Measurements from ENCODE around the gene DRGX.

The DRGX gene

DNA sequence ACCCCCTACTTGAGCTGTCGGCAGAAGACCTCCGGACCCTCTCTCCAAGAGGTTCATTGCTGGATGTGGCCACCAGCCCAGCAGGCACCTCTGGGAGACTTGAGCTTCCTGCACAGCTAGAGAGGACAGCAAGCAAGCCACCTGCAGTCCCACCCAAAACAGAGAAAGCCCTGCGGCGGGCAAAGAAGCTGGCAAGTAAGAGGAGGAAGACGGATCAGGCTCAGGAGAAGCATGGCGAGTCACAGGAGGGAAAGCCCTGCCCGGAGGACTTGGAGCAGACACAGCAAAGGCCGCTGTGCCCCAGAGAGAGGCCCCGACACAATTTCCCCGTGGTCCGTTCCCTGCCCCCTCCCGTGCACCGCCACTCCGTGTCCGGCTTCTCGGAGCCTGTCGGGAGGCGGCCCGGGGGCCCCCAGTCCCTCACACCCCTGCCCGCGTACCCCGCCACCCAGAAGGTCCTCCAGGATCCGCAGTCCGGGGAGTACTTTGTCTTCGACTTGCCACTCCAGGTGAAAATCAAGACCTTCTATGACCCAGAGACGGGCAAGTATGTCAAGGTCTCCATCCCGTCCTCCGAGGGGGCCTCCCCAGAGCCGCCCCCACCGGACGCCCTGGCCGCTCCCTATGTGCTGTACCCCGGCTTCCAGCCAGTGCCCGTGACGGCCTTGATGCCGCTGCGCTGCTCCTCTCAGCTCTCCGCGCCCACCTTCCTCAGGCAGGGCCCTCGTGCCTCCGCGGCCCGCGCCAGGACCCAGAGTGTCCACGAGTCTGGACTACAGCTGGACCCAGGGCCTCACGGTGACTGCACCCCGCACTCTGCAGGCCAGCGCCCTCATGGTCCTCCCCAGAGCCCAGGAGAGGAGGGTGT lies 69.7 kb downstream of the DRGX start:
- no peak overlapping the region for H3K4me2 ChIP-seq (ENCODE audit: low read length)
- no peak overlapping the region for H4K91ac ChIP-seq (ENCODE audit: low read depth, low read length)
- H3K9me3 ChIP-seq (ENCODE audit: insufficient read depth, low read depth, low read length) = peaks cover 1% of the 10 kb centered on the region
- no peak overlapping the region for H3K14ac ChIP-seq (ENCODE audit: low read length)
- H3K36me3 ChIP-seq (ENCODE audit: control insufficient read depth in 1 of 2, insufficient read depth in 2 of 2, low read length in 2 of 2) = no peaks in the 10 kb centered on the region
- H3K4me3 ChIP-seq (ENCODE audit: low read depth, low read length) = no peak overlapping the region
- H3K4ac ChIP-seq (ENCODE audit: low read depth, low read length) = no peak overlapping the region
- H3K23ac ChIP-seq (ENCODE audit: low read length) = no peak overlapping the region
- no peak overlapping the region for H2AK5ac ChIP-seq (ENCODE audit: low read length)
- no CpG with 5 or more reads among the region's 48 CpGs for WGBS (ENCODE audit: extremely low coverage, insufficient coverage, insufficient read length)
- no peak overlapping the region for H3K27ac ChIP-seq (ENCODE audit: low read depth, low read length)
- no peak for DNase-seq
- no peaks in the 10 kb centered on the region for H3K79me2 ChIP-seq (ENCODE audit: control insufficient read depth, insufficient read depth, low read length, poor library complexity)
- no peak overlapping the region for H4K8ac ChIP-seq (ENCODE audit: low read depth, low read length)
- no peaks in the 10 kb centered on the region for H3K79me1 ChIP-seq (ENCODE audit: low read length)
- H3K18ac ChIP-seq (ENCODE audit: low read length) = no peak overlapping the region
- H2BK12ac ChIP-seq (ENCODE audit: low read length) = no peak overlapping the region
- H3K27me3 ChIP-seq (ENCODE audit: insufficient read depth, low read length) = peaks cover 7% of the 10 kb centered on the region
- H3K4me1 ChIP-seq (ENCODE audit: control insufficient read depth in 1 of 2, insufficient read depth in 2 of 2, low read length in 2 of 2) = no peaks in the 10 kb centered on the region
- no peak overlapping the region for H2BK120ac ChIP-seq (ENCODE audit: insufficient read depth, low read length, poor library complexity)
- no peak overlapping the region for H3K9ac ChIP-seq (ENCODE audit: low read length)
- H4K12ac ChIP-seq (ENCODE audit: low read depth, low read length) = no peak overlapping the region
- H2BK5ac ChIP-seq (ENCODE audit: low read depth, low read length, poor library complexity) = no peak overlapping the region
- no peak overlapping the region for H2AFZ ChIP-seq (ENCODE audit: insufficient read depth, low read length, poor library complexity)

DNA sequence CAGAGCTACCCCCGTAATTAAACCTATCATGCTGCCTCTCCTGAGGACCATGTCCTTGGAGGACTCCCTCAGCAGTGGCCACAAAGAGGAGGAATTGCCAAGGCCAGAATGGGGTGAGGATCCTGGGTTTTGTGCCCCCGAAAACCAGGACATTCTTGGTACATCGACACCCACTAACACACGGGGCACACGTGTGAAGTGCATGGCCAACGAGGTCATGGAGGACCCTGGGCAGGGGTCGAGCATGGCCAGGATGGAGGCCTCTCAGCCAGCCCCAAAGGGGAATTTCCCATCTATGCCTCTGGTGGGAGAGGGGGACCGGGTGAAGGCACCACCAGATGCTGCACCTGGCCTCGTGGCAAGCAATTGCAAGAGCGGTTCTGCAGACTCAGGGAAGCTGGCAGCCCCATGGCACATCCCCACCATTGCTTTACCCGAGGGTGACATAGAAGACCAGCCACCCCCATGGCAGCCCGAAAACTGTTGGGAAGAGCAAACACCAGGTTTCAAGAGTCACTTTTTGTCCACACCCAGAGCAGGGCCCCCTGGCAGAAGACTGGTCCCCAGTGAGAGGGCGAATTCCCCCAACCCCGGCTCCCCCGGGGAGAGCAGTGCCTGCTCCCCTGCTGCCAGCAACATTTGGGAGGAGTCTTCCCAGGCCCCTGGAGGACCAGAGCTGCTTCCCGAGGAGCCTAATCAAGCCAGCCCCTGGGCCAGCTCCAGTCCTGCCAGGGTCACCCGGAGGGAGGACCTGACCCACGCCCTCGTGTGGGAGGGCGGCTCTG lies 70.6 kb downstream of the DRGX start:
- peaks cover 7% of the 10 kb centered on the region for H3K27me3 ChIP-seq (ENCODE audit: insufficient read depth, low read length)
- no peak overlapping the region for H4K91ac ChIP-seq (ENCODE audit: low read depth, low read length)
- H3K14ac ChIP-seq (ENCODE audit: low read length) = no peak overlapping the region
- WGBS (ENCODE audit: extremely low coverage, insufficient coverage, insufficient read length) = no CpG with 5 or more reads among the region's 20 CpGs
- no peak overlapping the region for H2BK5ac ChIP-seq (ENCODE audit: low read depth, low read length, poor library complexity)
- no peak overlapping the region for H3K9ac ChIP-seq (ENCODE audit: low read length)
- H3K79me2 ChIP-seq (ENCODE audit: control insufficient read depth, insufficient read depth, low read length, poor library complexity) = no peaks in the 10 kb centered on the region
- no peak overlapping the region for H3K27ac ChIP-seq (ENCODE audit: low read depth, low read length)
- H3K4me1 ChIP-seq (ENCODE audit: control insufficient read depth in 1 of 2, insufficient read depth in 2 of 2, low read length in 2 of 2) = no peaks in the 10 kb centered on the region
- H2BK12ac ChIP-seq (ENCODE audit: low read length) = no peak overlapping the region
- H3K18ac ChIP-seq (ENCODE audit: low read length) = no peak overlapping the region
- DNase-seq = no peak
- H4K8ac ChIP-seq (ENCODE audit: low read depth, low read length) = no peak overlapping the region
- H3K9me3 ChIP-seq (ENCODE audit: insufficient read depth, low read depth, low read length) = peaks cover 1% of the 10 kb centered on the region
- H2AK5ac ChIP-seq (ENCODE audit: low read length) = no peak overlapping the region
- H3K4me3 ChIP-seq (ENCODE audit: low read depth, low read length) = no peak overlapping the region
- no peak overlapping the region for H2BK120ac ChIP-seq (ENCODE audit: insufficient read depth, low read length, poor library complexity)
- H3K4me2 ChIP-seq (ENCODE audit: low read length) = no peak overlapping the region
- H4K12ac ChIP-seq (ENCODE audit: low read depth, low read length) = no peak overlapping the region
- H3K36me3 ChIP-seq (ENCODE audit: control insufficient read depth in 1 of 2, insufficient read depth in 2 of 2, low read length in 2 of 2) = no peaks in the 10 kb centered on the region
- H3K4ac ChIP-seq (ENCODE audit: low read depth, low read length) = no peak overlapping the region
- H3K79me1 ChIP-seq (ENCODE audit: low read length) = no peaks in the 10 kb centered on the region
- no peak overlapping the region for H2AFZ ChIP-seq (ENCODE audit: insufficient read depth, low read length, poor library complexity)
- H3K23ac ChIP-seq (ENCODE audit: low read length) = no peak overlapping the region

DNA sequence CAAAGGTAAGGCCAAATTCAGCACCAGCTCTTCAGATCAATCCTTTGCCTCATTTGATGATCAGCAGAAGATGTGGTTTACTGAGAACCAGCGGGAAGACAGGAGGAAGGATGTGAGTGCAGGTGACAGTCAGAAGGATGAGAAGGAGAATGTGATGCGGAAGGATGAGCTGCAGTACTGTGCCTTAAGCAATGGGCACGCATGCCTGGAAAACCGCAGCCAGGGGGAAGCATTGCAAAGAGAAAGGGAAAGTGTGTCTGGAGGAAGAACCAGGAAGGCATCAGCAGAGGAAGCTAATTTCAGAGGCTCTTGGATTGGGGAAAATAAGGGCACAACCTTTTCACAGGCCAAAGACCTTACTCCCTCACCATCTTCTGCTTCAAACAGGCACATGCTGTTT lies 71.2 kb downstream of the DRGX start:
- no peak overlapping the region for H2BK120ac ChIP-seq (ENCODE audit: insufficient read depth, low read length, poor library complexity)
- H3K79me2 ChIP-seq (ENCODE audit: control insufficient read depth, insufficient read depth, low read length, poor library complexity) = no peaks in the 10 kb centered on the region
- H3K27me3 ChIP-seq (ENCODE audit: insufficient read depth, low read length) = peaks cover 7% of the 10 kb centered on the region
- no peak overlapping the region for H3K9ac ChIP-seq (ENCODE audit: low read length)
- no peak overlapping the region for H2AK5ac ChIP-seq (ENCODE audit: low read length)
- H3K23ac ChIP-seq (ENCODE audit: low read length) = no peak overlapping the region
- H3K4me1 ChIP-seq (ENCODE audit: control insufficient read depth in 1 of 2, insufficient read depth in 2 of 2, low read length in 2 of 2) = no peaks in the 10 kb centered on the region
- no peak overlapping the region for H3K14ac ChIP-seq (ENCODE audit: low read length)
- H3K4me3 ChIP-seq (ENCODE audit: low read depth, low read length) = no peak overlapping the region
- no peak overlapping the region for H2BK12ac ChIP-seq (ENCODE audit: low read length)
- no peak overlapping the region for H3K27ac ChIP-seq (ENCODE audit: low read depth, low read length)
- DNase-seq = no peak
- H4K91ac ChIP-seq (ENCODE audit: low read depth, low read length) = no peak overlapping the region
- no peak overlapping the region for H4K12ac ChIP-seq (ENCODE audit: low read depth, low read length)
- H2AFZ ChIP-seq (ENCODE audit: insufficient read depth, low read length, poor library complexity) = no peak overlapping the region
- WGBS (ENCODE audit: extremely low coverage, insufficient coverage, insufficient read length) = no CpG with 5 or more reads among the region's 4 CpGs
- H3K4me2 ChIP-seq (ENCODE audit: low read length) = no peak overlapping the region
- H3K18ac ChIP-seq (ENCODE audit: low read length) = no peak overlapping the region
- H2BK5ac ChIP-seq (ENCODE audit: low read depth, low read length, poor library complexity) = no peak overlapping the region
- H3K9me3 ChIP-seq (ENCODE audit: insufficient read depth, low read depth, low read length) = peaks cover 1% of the 10 kb centered on the region
- no peaks in the 10 kb centered on the region for H3K36me3 ChIP-seq (ENCODE audit: control insufficient read depth in 1 of 2, insufficient read depth in 2 of 2, low read length in 2 of 2)
- no peaks in the 10 kb centered on the region for H3K79me1 ChIP-seq (ENCODE audit: low read length)
- H4K8ac ChIP-seq (ENCODE audit: low read depth, low read length) = no peak overlapping the region
- no peak overlapping the region for H3K4ac ChIP-seq (ENCODE audit: low read depth, low read length)

DNA sequence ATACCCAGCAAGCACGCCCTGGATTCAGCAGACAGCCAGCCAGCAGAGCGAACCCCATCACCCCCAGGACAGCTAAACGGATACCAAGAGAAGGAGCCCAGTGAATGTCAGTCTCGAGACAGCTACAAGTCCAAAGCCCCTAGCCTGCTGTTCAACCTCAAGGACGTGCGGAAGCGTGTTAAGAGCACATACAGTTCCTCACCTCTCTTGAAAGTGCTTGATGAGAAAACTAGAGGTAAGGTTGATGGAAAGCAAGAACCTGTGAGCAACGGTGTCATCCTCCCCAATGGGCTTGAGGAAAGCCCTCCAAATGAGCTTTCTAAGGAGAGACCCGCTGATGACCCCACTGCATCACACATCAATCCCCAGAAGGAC lies 72.0 kb downstream of the DRGX start:
- Histone ChIP-seq H3K27ac (ENCODE audit: low read depth, low read length) (no peak overlapping the region), H3K27me3 (ENCODE audit: insufficient read depth, low read length) (peaks cover 7% of the 10 kb centered on the region), H3K79me2 (ENCODE audit: control insufficient read depth, insufficient read depth, low read length, poor library complexity) (no peaks in the 10 kb centered on the region), H4K8ac (ENCODE audit: low read depth, low read length) (no peak overlapping the region), H3K9ac (ENCODE audit: low read length) (no peak overlapping the region), H3K36me3 (ENCODE audit: control insufficient read depth in 1 of 2, insufficient read depth in 2 of 2, low read length in 2 of 2) (no peaks in the 10 kb centered on the region), H2BK12ac (ENCODE audit: low read length) (no peak overlapping the region), H2BK5ac (ENCODE audit: low read depth, low read length, poor library complexity) (no peak overlapping the region), H3K9me3 (ENCODE audit: insufficient read depth, low read depth, low read length) (peaks cover 1% of the 10 kb centered on the region), H3K4ac (ENCODE audit: low read depth, low read length) (no peak overlapping the region), H3K79me1 (ENCODE audit: low read length) (no peaks in the 10 kb centered on the region), H3K4me1 (ENCODE audit: control insufficient read depth in 1 of 2, insufficient read depth in 2 of 2, low read length in 2 of 2) (no peaks in the 10 kb centered on the region), H3K18ac (ENCODE audit: low read length) (no peak overlapping the region), H4K91ac (ENCODE audit: low read depth, low read length) (no peak overlapping the region), H3K23ac (ENCODE audit: low read length) (no peak overlapping the region), H2AFZ (ENCODE audit: insufficient read depth, low read length, poor library complexity) (no peak overlapping the region), H3K4me3 (ENCODE audit: low read depth, low read length) (no peak overlapping the region), H3K14ac (ENCODE audit: low read length) (no peak overlapping the region), H2BK120ac (ENCODE audit: insufficient read depth, low read length, poor library complexity) (no peak overlapping the region), H2AK5ac (ENCODE audit: low read length) (no peak overlapping the region), H4K12ac (ENCODE audit: low read depth, low read length) (no peak overlapping the region), H3K4me2 (ENCODE audit: low read length) (no peak overlapping the region)
- WGBS (ENCODE audit: extremely low coverage, insufficient coverage, insufficient read length) = no CpG with 5 or more reads among the region's 9 CpGs
- no peak for DNase-seq
